ENCODE data around the gene ARMH4.

The ARMH4 gene

DNA sequence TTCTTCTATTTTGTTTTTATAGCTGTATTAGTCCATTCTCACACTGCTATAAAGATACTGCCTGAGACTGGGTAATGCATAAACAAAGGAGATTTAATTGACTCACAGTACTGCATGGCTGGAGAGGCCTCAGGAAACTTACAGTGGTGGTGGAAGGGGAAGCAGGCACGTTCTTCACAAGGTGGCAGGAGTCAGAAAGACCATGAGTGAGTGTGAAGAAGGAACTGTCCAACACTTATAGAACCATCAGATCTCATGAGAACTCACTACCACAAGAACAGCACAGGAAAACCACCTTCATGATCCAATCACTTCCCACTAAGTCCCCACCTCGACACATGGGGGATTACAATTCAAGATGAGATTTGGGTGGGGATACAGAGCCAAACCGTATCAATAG, 42.3 kb downstream of the ARMH4 start:
- H3K36me3 ChIP-seq (ENCODE audit: control insufficient read depth, insufficient read depth, low read length): no peaks in the 10 kb centered on the region
- no peaks in the 10 kb centered on the region for H3K4me1 ChIP-seq (ENCODE audit: control insufficient read depth, insufficient read depth, low read length)
- no peaks in the 10 kb centered on the region for H3K27me3 ChIP-seq (ENCODE audit: control insufficient read depth, insufficient read depth, low read length)
- no peak overlapping the region for H3K9ac ChIP-seq (ENCODE audit: low read length)
- no peaks in the 10 kb centered on the region for H3K9me3 ChIP-seq (ENCODE audit: control insufficient read depth, low read length)
- H3K4me3 ChIP-seq (ENCODE audit: low read length): no peak overlapping the region

DNA sequence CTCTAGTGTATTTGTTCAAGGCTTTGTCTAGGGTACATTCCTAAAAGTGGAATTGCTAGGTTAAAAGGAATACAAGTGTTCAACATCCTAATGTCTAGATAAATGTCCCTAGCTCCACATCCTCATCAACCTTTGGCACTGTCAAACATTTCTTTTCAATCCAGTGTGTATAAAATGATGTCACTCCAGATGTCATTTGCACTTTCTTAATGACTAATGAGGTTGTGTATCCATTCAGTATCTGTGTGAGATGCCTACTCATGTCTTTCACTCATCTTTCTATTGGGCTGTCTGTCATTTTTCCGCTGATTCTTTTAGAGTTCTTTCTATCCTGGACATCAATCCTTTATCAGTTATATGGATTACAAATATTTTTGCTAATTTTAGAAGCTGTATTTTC, 43.3 kb downstream of the ARMH4 start:
- Histone ChIP-seq H3K36me3 (ENCODE audit: control insufficient read depth, insufficient read depth, low read length) (no peaks in the 10 kb centered on the region), H3K9me3 (ENCODE audit: control insufficient read depth, low read length) (no peaks in the 10 kb centered on the region), H3K4me3 (ENCODE audit: low read length) (no peak overlapping the region), H3K9ac (ENCODE audit: low read length) (no peak overlapping the region), H3K27me3 (ENCODE audit: control insufficient read depth, insufficient read depth, low read length) (no peaks in the 10 kb centered on the region), H3K4me1 (ENCODE audit: control insufficient read depth, insufficient read depth, low read length) (peaks cover 4% of the 10 kb centered on the region)

- H3K36me3 ChIP-seq (ENCODE audit: control insufficient read depth, insufficient read depth, low read length): no peaks in the 10 kb centered on the region
- H3K4me3 ChIP-seq (ENCODE audit: low read length): no peak overlapping the region
- H3K27me3 ChIP-seq (ENCODE audit: control insufficient read depth, insufficient read depth, low read length): no peaks in the 10 kb centered on the region
- no peaks in the 10 kb centered on the region for H3K9me3 ChIP-seq (ENCODE audit: control insufficient read depth, low read length)
- H3K4me1 ChIP-seq (ENCODE audit: control insufficient read depth, insufficient read depth, low read length): peaks cover 4% of the 10 kb centered on the region
- H3K9ac ChIP-seq (ENCODE audit: low read length): no peak overlapping the region
These were observed 44.0 kb downstream of the ARMH4 start for GRCh38 chr14:58107947-58108552.

DNA sequence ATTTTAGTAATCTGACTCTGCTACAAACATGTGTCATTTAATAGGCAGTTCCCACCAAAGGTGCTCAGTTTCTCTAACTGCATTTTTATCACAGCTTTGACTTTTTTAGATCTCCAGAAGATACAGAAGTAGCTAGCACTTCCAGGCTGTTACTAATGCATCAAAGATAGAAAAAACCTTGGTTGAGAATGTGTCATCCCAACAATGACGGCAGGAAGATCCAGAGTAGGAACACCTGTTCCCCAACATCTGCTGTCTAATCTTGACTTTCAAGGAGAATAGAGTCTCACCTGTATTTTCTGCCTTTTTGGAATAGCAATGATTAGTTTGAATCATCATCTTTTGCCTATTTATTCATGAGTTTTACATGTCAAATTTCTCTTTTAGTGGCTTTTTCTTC, 45.0 kb downstream of the ARMH4 start:
- Histone ChIP-seq H3K36me3 (ENCODE audit: control insufficient read depth, insufficient read depth, low read length) (no peaks in the 10 kb centered on the region), H3K9me3 (ENCODE audit: control insufficient read depth, low read length) (no peaks in the 10 kb centered on the region), H3K27me3 (ENCODE audit: control insufficient read depth, insufficient read depth, low read length) (no peaks in the 10 kb centered on the region), H3K4me1 (ENCODE audit: control insufficient read depth, insufficient read depth, low read length) (peaks cover 4% of the 10 kb centered on the region), H3K4me3 (ENCODE audit: low read length) (no peak overlapping the region), H3K9ac (ENCODE audit: low read length) (no peak overlapping the region)

DNA sequence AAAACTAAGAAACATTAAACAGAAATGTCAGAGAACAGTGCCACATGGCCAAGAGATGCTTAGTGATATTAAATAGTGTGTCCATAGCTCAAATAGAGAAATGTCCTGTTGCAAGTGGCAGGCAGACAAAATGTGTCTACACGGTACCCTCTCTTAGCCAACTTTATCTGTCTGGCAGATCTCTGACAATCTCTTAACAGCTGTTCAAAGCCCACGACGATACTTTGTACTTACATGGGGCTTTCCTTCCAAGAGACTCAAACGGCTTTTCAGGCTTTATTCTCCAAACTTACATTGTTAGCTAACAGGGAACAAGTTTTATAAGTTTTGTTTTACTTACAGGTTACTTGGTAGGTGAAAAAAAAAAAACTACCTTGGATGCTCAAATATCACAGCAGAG, 45.6 kb downstream of the ARMH4 start:
- H3K36me3 ChIP-seq (ENCODE audit: control insufficient read depth, insufficient read depth, low read length): no peaks in the 10 kb centered on the region
- H3K9me3 ChIP-seq (ENCODE audit: control insufficient read depth, low read length): no peaks in the 10 kb centered on the region
- peaks cover 4% of the 10 kb centered on the region for H3K4me1 ChIP-seq (ENCODE audit: control insufficient read depth, insufficient read depth, low read length)
- no peaks in the 10 kb centered on the region for H3K27me3 ChIP-seq (ENCODE audit: control insufficient read depth, insufficient read depth, low read length)
- H3K9ac ChIP-seq (ENCODE audit: low read length): no peak overlapping the region
- no peak overlapping the region for H3K4me3 ChIP-seq (ENCODE audit: low read length)

- Histone ChIP-seq H3K36me3 (ENCODE audit: control insufficient read depth, insufficient read depth, low read length) (no peaks in the 10 kb centered on the region), H3K4me1 (ENCODE audit: control insufficient read depth, insufficient read depth, low read length) (peaks cover 4% of the 10 kb centered on the region), H3K4me3 (ENCODE audit: low read length) (no peak overlapping the region), H3K27me3 (ENCODE audit: control insufficient read depth, insufficient read depth, low read length) (no peaks in the 10 kb centered on the region), H3K9me3 (ENCODE audit: control insufficient read depth, low read length) (no peaks in the 10 kb centered on the region), H3K9ac (ENCODE audit: low read length) (no peak overlapping the region)
These were observed 47.2 kb downstream of the ARMH4 start for GRCh38 chr14:58104808-58105207.

- Histone ChIP-seq H3K9me3 (ENCODE audit: control insufficient read depth, low read length) (no peaks in the 10 kb centered on the region), H3K9ac (ENCODE audit: low read length) (no peak overlapping the region), H3K4me3 (ENCODE audit: low read length) (no peak overlapping the region), H3K27me3 (ENCODE audit: control insufficient read depth, insufficient read depth, low read length) (no peaks in the 10 kb centered on the region), H3K4me1 (ENCODE audit: control insufficient read depth, insufficient read depth, low read length) (peaks cover 15% of the 10 kb centered on the region), H3K36me3 (ENCODE audit: control insufficient read depth, insufficient read depth, low read length) (no peaks in the 10 kb centered on the region)
These were observed 51.2 kb downstream of the ARMH4 start for GRCh38 chr14:58100735-58101368.

- Histone ChIP-seq H3K4me1 (ENCODE audit: control insufficient read depth, insufficient read depth, low read length) (peaks cover 15% of the 10 kb centered on the region), H3K36me3 (ENCODE audit: control insufficient read depth, insufficient read depth, low read length) (no peaks in the 10 kb centered on the region)
These were observed 52.3 kb downstream of the ARMH4 start for GRCh38 chr14:58099682-58100081.

DNA sequence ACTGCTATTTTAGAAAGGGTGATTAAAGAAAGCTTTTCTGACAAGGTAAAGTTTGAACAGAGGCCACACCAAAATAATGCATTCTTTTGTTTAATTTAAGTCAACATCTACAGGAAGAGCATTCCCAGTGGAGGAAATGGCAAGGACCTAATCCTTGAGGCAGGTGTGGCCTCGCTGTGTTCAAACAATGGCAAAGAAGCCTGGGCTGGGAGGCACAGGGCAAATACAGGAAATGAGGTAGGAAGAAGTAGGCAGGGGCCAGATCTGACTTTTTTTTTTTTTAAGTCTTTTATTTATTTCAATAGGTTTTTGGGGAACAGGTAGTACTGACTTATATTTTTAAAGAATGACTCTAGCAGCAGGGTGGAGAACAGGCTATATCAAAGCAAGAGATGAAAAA, 53.5 kb downstream of the ARMH4 start:
- no peak overlapping the region for H3K9ac ChIP-seq (ENCODE audit: low read length)
- no peak overlapping the region for H3K4me3 ChIP-seq (ENCODE audit: low read length)
- peaks cover 12% of the 10 kb centered on the region for H3K4me1 ChIP-seq (ENCODE audit: control insufficient read depth, insufficient read depth, low read length)
- H3K27me3 ChIP-seq (ENCODE audit: control insufficient read depth, insufficient read depth, low read length): no peaks in the 10 kb centered on the region
- H3K36me3 ChIP-seq (ENCODE audit: control insufficient read depth, insufficient read depth, low read length): no peaks in the 10 kb centered on the region
- H3K9me3 ChIP-seq (ENCODE audit: control insufficient read depth, low read length): no peaks in the 10 kb centered on the region

More at GRCh38 chr14:58099682-58100081, 52.3 kb downstream of the ARMH4 start:
- no peaks in the 10 kb centered on the region for H3K27me3 ChIP-seq (ENCODE audit: control insufficient read depth, insufficient read depth, low read length)
- H3K4me3 ChIP-seq (ENCODE audit: low read length): no peak overlapping the region
- H3K9ac ChIP-seq (ENCODE audit: low read length): no peak overlapping the region
- no peaks in the 10 kb centered on the region for H3K9me3 ChIP-seq (ENCODE audit: control insufficient read depth, low read length)

GRCh38 chr14:58096731-58097130, 55.3 kb downstream of the ARMH4 start:
- Histone ChIP-seq H3K4me1 (ENCODE audit: control insufficient read depth, insufficient read depth, low read length) (peaks cover 12% of the 10 kb centered on the region), H3K27me3 (ENCODE audit: control insufficient read depth, insufficient read depth, low read length) (no peaks in the 10 kb centered on the region), H3K4me3 (ENCODE audit: low read length) (no peak overlapping the region)

DNA sequence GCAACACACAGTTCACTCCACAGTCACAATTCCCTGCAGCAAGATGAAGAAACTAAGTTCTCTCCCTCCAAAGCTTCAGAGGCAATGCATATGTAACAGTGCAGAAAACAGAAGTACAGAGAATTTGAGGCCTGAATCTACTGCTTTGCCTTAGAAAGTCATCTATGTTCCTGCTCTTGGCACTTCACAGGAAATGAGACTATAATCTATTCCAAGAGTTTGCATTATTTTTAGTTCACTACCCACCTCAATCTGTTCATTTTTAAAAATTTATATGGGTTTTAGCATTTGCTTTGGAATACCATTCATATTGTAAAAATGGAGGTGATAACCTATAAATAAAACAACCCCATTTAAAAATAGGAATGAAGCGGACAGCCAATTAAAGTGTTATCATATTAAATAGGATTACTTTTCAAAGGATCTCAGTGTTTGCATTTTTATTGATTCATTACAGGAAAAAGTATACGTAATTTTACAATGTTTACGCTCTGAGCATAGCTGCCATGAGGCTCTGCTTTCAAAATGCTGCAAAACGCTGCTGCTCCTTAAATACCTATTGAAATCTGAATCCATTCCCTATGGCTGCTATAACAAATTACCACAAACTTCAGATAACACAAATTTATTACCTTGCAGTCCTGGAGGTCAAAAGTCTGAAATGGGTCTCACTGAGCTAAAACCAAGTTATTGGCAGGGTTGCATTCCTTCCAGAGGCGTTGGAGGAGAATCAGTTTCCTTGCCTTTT, 60.0 kb downstream of the ARMH4 start:
- H3K4me1 ChIP-seq (ENCODE audit: control insufficient read depth, insufficient read depth, low read length): no peaks in the 10 kb centered on the region

More at GRCh38 chr14:58096731-58097130, 55.3 kb downstream of the ARMH4 start:
- no peaks in the 10 kb centered on the region for H3K9me3 ChIP-seq (ENCODE audit: control insufficient read depth, low read length)
- H3K36me3 ChIP-seq (ENCODE audit: control insufficient read depth, insufficient read depth, low read length): no peaks in the 10 kb centered on the region
- no peak overlapping the region for H3K9ac ChIP-seq (ENCODE audit: low read length)

GRCh38 chr14:58089612-58090011, 62.4 kb downstream of the ARMH4 start:
- no peaks in the 10 kb centered on the region for H3K9me3 ChIP-seq (ENCODE audit: control insufficient read depth, low read length)
- H3K4me3 ChIP-seq (ENCODE audit: low read length): no peak overlapping the region
- H3K36me3 ChIP-seq (ENCODE audit: control insufficient read depth, insufficient read depth, low read length): no peaks in the 10 kb centered on the region
- no peaks in the 10 kb centered on the region for H3K27me3 ChIP-seq (ENCODE audit: control insufficient read depth, insufficient read depth, low read length)
- no peak overlapping the region for H3K9ac ChIP-seq (ENCODE audit: low read length)
- H3K4me1 ChIP-seq (ENCODE audit: control insufficient read depth, insufficient read depth, low read length): no peaks in the 10 kb centered on the region

More for the DNA sequence above, 60.0 kb downstream of the ARMH4 start:
- H3K27me3 ChIP-seq (ENCODE audit: control insufficient read depth, insufficient read depth, low read length): no peaks in the 10 kb centered on the region
- H3K9me3 ChIP-seq (ENCODE audit: control insufficient read depth, low read length): no peaks in the 10 kb centered on the region
- no peak overlapping the region for H3K4me3 ChIP-seq (ENCODE audit: low read length)
- H3K9ac ChIP-seq (ENCODE audit: low read length): no peak overlapping the region
- no peaks in the 10 kb centered on the region for H3K36me3 ChIP-seq (ENCODE audit: control insufficient read depth, insufficient read depth, low read length)

Data from mucosa of stomach (tissue), 1 donor.